Keratinocyte (primary cell): Measurements from ENCODE around the gene TBCA.

ENCODE experiments used
- CTCF ChIP-seq, 3 experiments: IDR thresholded peaks in 1 of 3; conservative IDR thresholded peaks in 1 of 3; optimal IDR thresholded peaks in 1 of 3; 2 replicates in 2 of 3; 3 replicates in 1 of 3; pipeline versions ENCODE3 to v1.5.1; 2011; ENCODE audit warnings: low read length in 3 of 3, mild to moderate bottlenecking in 3 of 3, moderate library complexity in 2 of 3, control low read depth in 1 of 3, inconsistent platforms in 1 of 3; ENCODE audit not compliant: insufficient read depth in 2 of 3; ENCODE audit errors: extremely low read depth in 1 of 3
- EZH2 ChIP-seq: IDR thresholded peaks from one replicate; pipeline ENCODE4 v1.6.1; 2012; ENCODE audit warnings: inconsistent platforms, mild to moderate bottlenecking, low read length, moderate library complexity

GRCh38 chr5:77698920-77699319 is 77.2 kb downstream of the TBCA start:
- TF ChIP-seq CTCF (optimal IDR thresholded peaks at IDR 0.05 in 1 of 3, IDR thresholded peaks at IDR 0.05 in 1 of 3, conservative IDR thresholded peaks at IDR 0.05 in 1 of 3; ENCODE audit: extremely low read depth in 1 of 3, insufficient read depth in 2 of 3, low read length in 3 of 3) (no peak), EZH2 (no peak)
